Measurements from ENCODE around the gene FAM117B. TPM values are rescaled to one million over a fixed set of nuclear protein-coding genes. Genes with fewer than 3 reads are reported as not detected.
"Not testable (repeated sequence)": the region's sequence is repeated elsewhere in the genome, so short reads cannot be mapped to it uniquely, and the experiment has no call there.

FAM117B gene
- total and polyA plus RNA-seq, 12 donors: 0.49 to 3.9 (median 2.3) TPM

DNA sequence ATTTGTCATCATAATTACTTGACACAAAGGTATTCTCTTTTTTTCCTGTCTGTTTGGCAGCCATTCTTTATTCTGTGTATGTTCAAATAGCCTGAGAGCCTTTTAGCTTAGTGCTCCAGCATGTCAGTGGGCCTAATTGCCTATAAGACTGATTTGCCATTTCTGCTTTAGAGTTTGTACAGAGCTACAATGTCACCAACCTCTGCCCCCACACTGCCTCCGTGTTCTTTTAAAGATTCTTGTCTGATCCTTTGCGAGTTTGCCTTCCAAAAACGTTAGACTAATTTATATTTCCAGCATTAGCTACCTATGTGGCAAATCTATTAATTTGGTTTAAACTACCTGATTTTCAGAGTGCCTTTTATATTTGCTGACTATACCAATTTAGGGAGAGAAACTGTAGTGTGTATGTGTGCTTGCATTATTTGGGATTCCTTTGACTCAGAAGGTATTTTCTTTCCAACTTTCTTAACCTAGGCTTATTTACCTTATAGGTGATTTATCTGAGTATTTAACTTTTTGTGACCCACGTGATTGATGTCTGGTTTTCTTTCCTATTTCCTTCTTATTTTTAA, 70.8 kb downstream of the FAM117B start:
- no peak for DNase-seq
- Histone ChIP-seq H3K27me3 (no peaks in the 10 kb centered on the region), H3K4me3 (no peak overlapping the region), H3K4me1 (no peaks in the 10 kb centered on the region), H3K9me3 (peaks cover 0 to 12% (median 0%) of the 10 kb centered on the region in 11 donors), H3K36me3 (no peaks in the 10 kb centered on the region), H3K27ac (no peak overlapping the region)
- WGBS, 2 donors: 71 to 84% methylated on average over 4 of the region's 4 CpGs
- intact Hi-C loops (cut with DNase I): no loop called here
- ATAC-seq: no peak
- no peak for TF ChIP-seq CTCF (IDR thresholded peaks at IDR 0.05)

DNA sequence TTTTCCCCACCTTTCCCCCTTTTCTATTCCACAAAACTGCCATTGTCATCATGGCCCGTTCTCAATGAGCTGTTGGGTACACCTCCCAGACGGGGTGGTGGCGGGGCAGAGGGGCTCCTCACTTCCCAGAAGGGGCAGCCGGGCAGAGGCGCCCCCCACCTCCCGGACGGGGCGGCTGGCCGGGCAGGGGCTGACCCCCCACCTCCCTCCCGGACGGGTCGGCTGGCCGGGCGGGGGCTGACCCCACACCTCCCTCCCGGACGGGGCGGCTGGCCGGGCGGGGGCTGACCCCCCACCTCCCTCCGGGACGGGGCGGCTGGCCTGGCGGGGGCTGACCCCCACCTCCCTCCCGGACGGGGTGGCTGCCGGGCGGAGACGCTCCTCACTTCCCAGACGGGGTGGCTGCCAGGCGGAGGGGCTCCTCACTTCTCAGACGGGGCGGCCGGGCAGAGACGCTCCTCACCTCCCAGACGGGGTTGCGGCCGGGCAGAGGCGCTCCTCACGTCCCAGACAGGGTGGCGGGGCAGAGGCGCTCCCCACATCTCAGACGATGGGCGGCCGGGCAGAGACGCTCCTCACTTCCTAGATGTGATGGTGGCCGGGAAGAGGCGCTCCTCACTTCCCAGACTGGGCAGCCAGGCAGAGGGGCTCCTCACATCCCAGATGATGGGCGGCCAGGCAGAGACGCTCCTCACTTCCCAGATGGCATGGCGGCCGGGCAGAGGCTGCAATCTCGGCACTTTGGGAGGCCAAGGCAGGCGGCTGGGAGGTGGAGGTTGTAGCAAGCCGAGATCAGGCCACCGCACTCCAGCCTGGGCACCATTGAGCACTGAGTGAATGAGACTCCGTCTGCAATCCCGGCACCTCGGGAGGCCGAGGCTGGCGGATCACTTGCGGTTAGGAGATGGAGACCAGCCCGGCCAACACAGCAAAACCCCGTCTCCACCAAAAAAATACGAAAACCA, 80.5 kb downstream of the FAM117B start:
- DNase-seq; H3K27me3 ChIP-seq; ATAC-seq; H3K27ac ChIP-seq; intact Hi-C loops (cut with DNase I); H3K4me1 ChIP-seq; H3K4me3 ChIP-seq; H3K36me3 ChIP-seq: not testable (repeated sequence)
- H3K9me3 ChIP-seq: peaks cover 0 to 58% (median 29%) of the 10 kb centered on the region in 11 donors
- 94 to 97% methylated on average over 47 to 57 of the region's 64 CpGs for WGBS, 2 donors

- ATAC-seq (no peak), DNase-seq (no peak)
- intact Hi-C loops (cut with DNase I): no loop called here
- Histone ChIP-seq H3K4me1 (no peaks in the 10 kb centered on the region), H3K27ac (no peak overlapping the region), H3K9me3 (peaks cover 0 to 52% (median 29%) of the 10 kb centered on the region in 11 donors), H3K27me3 (no peaks in the 10 kb centered on the region), H3K4me3 (no peak overlapping the region), H3K36me3 (no peaks in the 10 kb centered on the region)
- 97 to 99% methylated on average over 5 of the region's 5 CpGs for WGBS, 2 donors
- no peak for TF ChIP-seq CTCF (IDR thresholded peaks at IDR 0.05)
Measured at GRCh38 chr2:202716114-202716718, 81.4 kb downstream of the FAM117B start.

GRCh38 chr2:202716953-202717597, 82.3 kb downstream of the FAM117B start:
- Histone ChIP-seq H3K9me3 (peaks cover 0 to 43% (median 23%) of the 10 kb centered on the region in 11 donors), H3K36me3 (no peaks in the 10 kb centered on the region), H3K4me3 (no peak overlapping the region), H3K4me1 (no peaks in the 10 kb centered on the region), H3K27ac (no peak overlapping the region), H3K27me3 (no peaks in the 10 kb centered on the region)
- intact Hi-C loops (cut with DNase I): no loop called here
- 97 to 98% methylated on average over 2 of the region's 2 CpGs for WGBS, 2 donors
- DNase-seq (no peak), ATAC-seq (no peak)
- TF ChIP-seq CTCF (IDR thresholded peaks at IDR 0.05): no peak

All from heart right ventricle (tissue), 16 donors.